SK-N-SH (cell line): ENCODE measurements around the gene ZBTB22.

Experiments
- CHD2 ChIP-seq: fragments of 150-350 bp; IDR thresholded peaks from 2 replicates; pipeline ENCODE4 v1.6.1; 2018; ENCODE audit warnings: low read length; ENCODE audit not compliant: partially characterized antibody
- EP300 ChIP-seq, 2 experiments: IDR thresholded peaks; 2 replicates each; pipeline versions ENCODE4 v1.4.0 to v1.6.1; 2012; ENCODE audit warnings: borderline replicate concordance in 1 of 2, low read depth in 1 of 2, low read length in 1 of 2
- FOXM1 ChIP-seq: IDR thresholded peaks from 2 replicates; pipeline ENCODE4 v1.4.0; 2012; ENCODE audit warnings: low read depth, mild to moderate bottlenecking
- TF ChIP-seq, protein P1 (sequence below): fragments of 200-600 bp; sonication (generic); IDR thresholded peaks from 2 replicates; pipeline ENCODE4 v1.6.1; 2017; ENCODE audit warnings: antibody characterized with exemption, mild to moderate bottlenecking, moderate library complexity

DNA sequence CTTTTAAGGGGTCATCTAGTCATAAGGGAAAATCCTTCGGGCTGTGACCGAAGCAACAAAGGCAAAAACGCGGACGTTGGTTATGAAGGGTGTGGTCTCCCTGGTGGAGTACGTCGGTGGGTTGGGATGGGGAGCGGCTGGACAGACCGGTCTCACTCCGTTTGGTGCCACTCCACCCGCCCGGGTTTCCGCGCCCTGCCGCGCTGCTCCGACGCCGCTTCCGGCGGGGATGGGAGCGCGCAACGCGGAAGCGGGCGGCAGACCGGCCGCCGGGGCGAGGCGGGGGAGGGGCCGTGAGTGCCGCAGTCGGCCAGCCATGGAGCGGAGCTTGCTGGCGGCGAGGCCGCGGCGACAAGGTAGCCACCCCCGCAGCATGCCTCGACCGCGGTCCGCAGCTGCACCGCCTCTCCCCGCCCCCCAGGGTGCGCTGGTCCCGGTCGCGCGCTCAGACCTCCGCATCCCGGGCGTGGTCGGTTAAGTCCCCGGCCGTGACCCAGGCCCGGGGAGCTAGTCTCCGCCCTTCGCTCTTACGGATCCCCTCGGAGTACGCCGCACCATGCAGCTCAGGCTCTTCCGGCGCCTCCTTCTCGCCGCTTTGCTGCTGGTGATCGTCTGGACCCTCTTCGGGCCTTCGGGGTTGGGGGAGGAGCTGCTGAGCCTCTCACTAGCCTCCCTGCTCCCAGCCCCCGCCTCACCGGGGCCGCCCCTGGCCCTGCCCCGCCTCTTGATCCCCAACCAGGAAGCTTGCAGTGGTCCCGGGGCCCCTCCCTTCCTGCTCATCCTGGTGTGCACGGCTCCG, 40.5 kb downstream of the ZBTB22 start, which contains the start of gene B3GALT4:
- peak; percentile 70 for TF ChIP-seq CHD2
- TF ChIP-seq, protein P1, sequence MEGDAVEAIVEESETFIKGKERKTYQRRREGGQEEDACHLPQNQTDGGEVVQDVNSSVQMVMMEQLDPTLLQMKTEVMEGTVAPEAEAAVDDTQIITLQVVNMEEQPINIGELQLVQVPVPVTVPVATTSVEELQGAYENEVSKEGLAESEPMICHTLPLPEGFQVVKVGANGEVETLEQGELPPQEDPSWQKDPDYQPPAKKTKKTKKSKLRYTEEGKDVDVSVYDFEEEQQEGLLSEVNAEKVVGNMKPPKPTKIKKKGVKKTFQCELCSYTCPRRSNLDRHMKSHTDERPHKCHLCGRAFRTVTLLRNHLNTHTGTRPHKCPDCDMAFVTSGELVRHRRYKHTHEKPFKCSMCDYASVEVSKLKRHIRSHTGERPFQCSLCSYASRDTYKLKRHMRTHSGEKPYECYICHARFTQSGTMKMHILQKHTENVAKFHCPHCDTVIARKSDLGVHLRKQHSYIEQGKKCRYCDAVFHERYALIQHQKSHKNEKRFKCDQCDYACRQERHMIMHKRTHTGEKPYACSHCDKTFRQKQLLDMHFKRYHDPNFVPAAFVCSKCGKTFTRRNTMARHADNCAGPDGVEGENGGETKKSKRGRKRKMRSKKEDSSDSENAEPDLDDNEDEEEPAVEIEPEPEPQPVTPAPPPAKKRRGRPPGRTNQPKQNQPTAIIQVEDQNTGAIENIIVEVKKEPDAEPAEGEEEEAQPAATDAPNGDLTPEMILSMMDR, result peak; percentile 51
- no peak for TF ChIP-seq EP300 (IDR thresholded peaks at IDR 0.05; ENCODE audit: borderline replicate concordance in 1 of 2, low read depth in 1 of 2, low read length in 1 of 2)
- no peak for TF ChIP-seq FOXM1
